NT2/D1 (cell line): ENCODE data around the gene DOCK11.

Source experiments
- YY1 ChIP-seq: IDR thresholded peaks from 2 replicates; pipeline ENCODE4 v1.6.1; 2011; ENCODE audit not compliant: insufficient read length, insufficient read depth
- ZNF274 ChIP-seq: IDR thresholded peaks from 2 replicates; pipeline ENCODE4 v1.6.1; 2011; ENCODE audit warnings: mild to moderate bottlenecking, low read depth, low read length

- TF ChIP-seq ZNF274 (no peak), YY1 (no peak)
Measured at GRCh38 chrX:118574666-118575065, 79.1 kb downstream of the DOCK11 start.
